Nephron (organoid): Measurements from ENCODE around the gene STMN1.

ENCODE experiments used
- H3K27ac Mint-ChIP-seq, 3 experiments: 2 replicates each; pipeline ENCODE4 v1.8.0; 2020; ENCODE audit warnings: mixed read lengths in 3 of 3, mild to moderate bottlenecking in 2 of 3, moderate library complexity in 1 of 3
- H3K27me3 Mint-ChIP-seq: 2 replicates; pipeline ENCODE4 v1.8.0; 2021; ENCODE audit warnings: low read depth, mild to moderate bottlenecking, moderate library complexity, mixed read lengths
- H3K36me3 Mint-ChIP-seq: 2 replicates; pipeline ENCODE4 v1.8.0; 2020; ENCODE audit warnings: low read depth, mixed read lengths
- H3K4me1 Mint-ChIP-seq: 2 replicates; pipeline ENCODE4 v1.8.0; 2020; ENCODE audit warnings: mixed read lengths
- H3K4me3 Mint-ChIP-seq, 3 experiments: 2 replicates each; pipeline ENCODE4 v1.8.0; 2020; ENCODE audit warnings: mild to moderate bottlenecking in 3 of 3, mixed read lengths in 3 of 3, moderate library complexity in 2 of 3
- H3K9me3 Mint-ChIP-seq: 2 replicates; pipeline ENCODE4 v1.8.0; 2020; ENCODE audit warnings: mixed read lengths
- CTCF ChIP-seq, 3 experiments: fragments of 200-600 bp; sonication (generic); IDR thresholded peaks; one replicate each; pipeline ENCODE4 v1.5.0; 2021; ENCODE audit warnings: antibody characterized with exemption in 3 of 3; ENCODE audit not compliant: unreplicated experiment in 3 of 3

The STMN1 gene

GRCh38 chr1:25858906-25859789 is 47.1 kb downstream of the STMN1 start, which contains the start of gene AUNIP:
TSS of gene AUNIP (minus strand) at chr1:25859457. CDS start at chr1:25859357, 100 bp downstream.
- H3K36me3 Mint-ChIP-seq: peaks cover 20% of the 10 kb centered on the region
- H3K4me3 Mint-ChIP-seq: peak within 1 kb of the TSS; percentile 88 to 97 (median 95)
- no peak for TF ChIP-seq CTCF (IDR thresholded peaks at IDR 0.05; ENCODE audit: unreplicated experiment in 3 of 3)
- peaks cover 36% of the 10 kb centered on the region for H3K4me1 Mint-ChIP-seq
- H3K27ac Mint-ChIP-seq: peak within 1 kb of the TSS; percentile 95 to 96 (median 96)
- H3K27me3 Mint-ChIP-seq: peaks cover 8% of the 10 kb centered on the region
- H3K9me3 Mint-ChIP-seq: no peaks in the 10 kb centered on the region

GRCh38 chr1:25858494-25858893 is 47.7 kb downstream of the STMN1 start:
- H3K27me3 Mint-ChIP-seq: peaks cover 8% of the 10 kb centered on the region
- H3K36me3 Mint-ChIP-seq: peaks cover 16% of the 10 kb centered on the region
- no peaks in the 10 kb centered on the region for H3K9me3 Mint-ChIP-seq
- H3K4me3 Mint-ChIP-seq: peak overlapping the region; percentile 88 to 97 (median 95)
- TF ChIP-seq CTCF (IDR thresholded peaks at IDR 0.05; ENCODE audit: unreplicated experiment in 3 of 3): no peak
- H3K4me1 Mint-ChIP-seq: peaks cover 36% of the 10 kb centered on the region
- peak overlapping the region in 2 of 3 experiments; percentile 84 to 96 for H3K27ac Mint-ChIP-seq

GRCh38 chr1:25856856-25857255 is 49.4 kb downstream of the STMN1 start:
- Mint-ChIP-seq H3K36me3 (peaks cover 8% of the 10 kb centered on the region), H3K4me1 (peaks cover 32% of the 10 kb centered on the region), H3K9me3 (no peaks in the 10 kb centered on the region), H3K27me3 (peaks cover 8% of the 10 kb centered on the region), H3K4me3 (no peak overlapping the region), H3K27ac (no peak overlapping the region)
- no peak for TF ChIP-seq CTCF (IDR thresholded peaks at IDR 0.05; ENCODE audit: unreplicated experiment in 3 of 3)

DNA sequence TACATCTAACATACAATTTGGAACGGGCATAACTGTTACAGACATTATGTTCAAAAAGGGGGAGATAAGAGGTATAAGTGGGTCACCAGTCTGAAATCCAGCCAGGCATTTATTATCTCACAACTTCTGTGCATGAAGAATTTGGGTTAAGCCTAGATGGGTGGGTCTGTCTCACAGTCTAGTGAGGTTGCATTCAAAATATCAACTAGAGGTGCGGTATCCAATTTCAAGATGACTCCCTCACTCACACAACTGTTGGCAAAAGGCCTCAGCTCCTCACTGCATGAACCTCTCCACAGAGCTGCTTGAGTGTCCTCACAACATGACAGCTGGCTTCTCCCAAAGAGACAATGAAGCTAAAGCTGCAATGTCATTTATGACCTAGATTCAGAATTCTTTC is 51.7 kb downstream of the STMN1 start:
- Mint-ChIP-seq H3K4me1 (peaks cover 18% of the 10 kb centered on the region), H3K9me3 (no peaks in the 10 kb centered on the region), H3K27me3 (peaks cover 4% of the 10 kb centered on the region), H3K36me3 (peaks cover 5% of the 10 kb centered on the region), H3K4me3 (no peak overlapping the region), H3K27ac (peak overlapping the region in 1 of 3 experiments; percentile 3)
- TF ChIP-seq CTCF (IDR thresholded peaks at IDR 0.05; ENCODE audit: unreplicated experiment in 3 of 3): no peak
